ENCODE measurements around the gene E2F7.

The E2F7 gene

GRCh38 chr12:77065361-77066204 lies at the start of gene E2F7:
Gene E2F7 (minus strand): TSS chr12:77065569. CDS start chr12:77064635, 934 bp downstream.
- H3K4me3 ChIP-seq (ENCODE audit: low read depth, low read length), result peak within 1 kb of the TSS; percentile 92
- no peak for TF ChIP-seq CTCF (IDR thresholded peaks at IDR 0.05; ENCODE audit: borderline replicate concordance, insufficient read depth, low read depth, low read length)

- TF ChIP-seq CTCF (IDR thresholded peaks at IDR 0.05; ENCODE audit: borderline replicate concordance, insufficient read depth, low read depth, low read length), result no peak
These were observed 48.6 kb upstream of the E2F7 start for GRCh38 chr12:77113971-77114370.

GRCh38 chr12:77108707-77109106 lies 43.3 kb upstream of the E2F7 start:
- TF ChIP-seq CTCF (IDR thresholded peaks at IDR 0.05; ENCODE audit: borderline replicate concordance, insufficient read depth, low read depth, low read length), result no peak
- H3K4me3 ChIP-seq (ENCODE audit: low read depth, low read length), result no peak overlapping the region

More at GRCh38 chr12:77113971-77114370, 48.6 kb upstream of the E2F7 start:
- H3K4me3 ChIP-seq (ENCODE audit: low read depth, low read length), result no peak overlapping the region

GRCh38 chr12:77107121-77107520 lies 41.8 kb upstream of the E2F7 start:
- H3K4me3 ChIP-seq (ENCODE audit: low read depth, low read length), result no peak overlapping the region
- TF ChIP-seq CTCF (IDR thresholded peaks at IDR 0.05; ENCODE audit: borderline replicate concordance, insufficient read depth, low read depth, low read length), result no peak

- H3K4me3 ChIP-seq (ENCODE audit: low read depth, low read length), result no peak overlapping the region
- TF ChIP-seq CTCF (IDR thresholded peaks at IDR 0.05; ENCODE audit: borderline replicate concordance, insufficient read depth, low read depth, low read length), result no peak
These were observed 39.4 kb upstream of the E2F7 start for GRCh38 chr12:77104792-77105191.

- TF ChIP-seq CTCF (IDR thresholded peaks at IDR 0.05; ENCODE audit: borderline replicate concordance, insufficient read depth, low read depth, low read length), result no peak
- no peak overlapping the region for H3K4me3 ChIP-seq (ENCODE audit: low read depth, low read length)
These were observed 38.9 kb upstream of the E2F7 start for GRCh38 chr12:77104286-77104685.

- H3K4me3 ChIP-seq (ENCODE audit: low read depth, low read length), result no peak overlapping the region
- no peak for TF ChIP-seq CTCF (IDR thresholded peaks at IDR 0.05; ENCODE audit: borderline replicate concordance, insufficient read depth, low read depth, low read length)
These were observed 37.3 kb upstream of the E2F7 start for GRCh38 chr12:77102691-77103090.

Data from GM12875 (cell line).